GM23338 (cell line): Measurements from ENCODE around the gene PRUNE1. TPM values are rescaled to one million over a fixed set of nuclear protein-coding genes. Genes with fewer than 3 reads are reported as not detected.

Experiments
- ATAC-seq: fragments of 200-7000 bp; cut with Tn5 transposase; 3 replicates; pipeline ENCODE4 v1.9.1; 2020
- DNase-seq: peaks from one replicate; pipeline ENCODE4 v3.0.0-alpha.2; 2015; ENCODE audit warnings: low spot score
- H2AFZ ChIP-seq: fragments of 200-600 bp; sonication (generic); 2 replicates; pipeline ENCODE4 v1.8.0; 2016; ENCODE audit warnings: antibody characterized with exemption, mild to moderate bottlenecking, moderate library complexity
- H3F3A ChIP-seq: fragments of 200-600 bp; sonication (generic); replicated peaks from 2 replicates; pipeline ENCODE4 v1.8.0; 2017; ENCODE audit warnings: antibody characterized with exemption, mixed run types, low read depth
- H3K27ac ChIP-seq: fragments of 200-600 bp; sonication (generic); 2 replicates; pipeline ENCODE4 v1.6.1; 2016; ENCODE audit warnings: low read depth
- H3K27me3 ChIP-seq: fragments of 200-600 bp; sonication (generic); 2 replicates; pipeline ENCODE4 v1.8.0; 2016; ENCODE audit warnings: mild to moderate bottlenecking, mixed run types, moderate library complexity; ENCODE audit not compliant: insufficient read depth
- H3K36me3 ChIP-seq: fragments of 200-600 bp; sonication (generic); 2 replicates; pipeline ENCODE4 v1.8.0; 2016; ENCODE audit warnings: mild to moderate bottlenecking; ENCODE audit not compliant: insufficient read depth
- H3K4me1 ChIP-seq: fragments of 200-600 bp; sonication (generic); 2 replicates; pipeline ENCODE4 v1.8.0; 2016; ENCODE audit warnings: mild to moderate bottlenecking, moderate library complexity; ENCODE audit not compliant: insufficient read depth
- H3K4me2 ChIP-seq: fragments of 200-600 bp; sonication (generic); 2 replicates; pipeline ENCODE4 v1.7.1; 2017; ENCODE audit warnings: mixed run types
- H3K4me3 ChIP-seq: fragments of 200-600 bp; sonication (generic); 2 replicates; pipeline ENCODE4 v1.6.1; 2016; ENCODE audit warnings: mixed run types
- H3K79me2 ChIP-seq: fragments of 200-600 bp; sonication (generic); replicated peaks from 2 replicates; pipeline ENCODE4 v1.8.0; 2017; ENCODE audit warnings: mild to moderate bottlenecking; ENCODE audit not compliant: insufficient read depth
- H3K9me2 ChIP-seq: fragments of 200-600 bp; sonication (generic); 2 replicates; pipeline ENCODE4 v1.8.0; 2017; ENCODE audit not compliant: insufficient read depth
- H4K20me1 ChIP-seq: fragments of 200-600 bp; sonication (generic); replicated peaks from 2 replicates; pipeline ENCODE4 v1.8.0; 2017; ENCODE audit warnings: mild to moderate bottlenecking; ENCODE audit not compliant: insufficient read depth
- H3K27ac Mint-ChIP-seq: 2 replicates; pipeline ENCODE4 v1.8.0; 2020; ENCODE audit warnings: inconsistent platforms, mild to moderate bottlenecking, moderate library complexity, mixed read lengths
- H3K27me3 Mint-ChIP-seq: 3 replicates; pipeline ENCODE4 v1.8.0; 2022; ENCODE audit warnings: low read depth, mild to moderate bottlenecking, moderate library complexity, mixed read lengths, inconsistent platforms; ENCODE audit not compliant: insufficient read depth, poor library complexity
- H3K36me3 Mint-ChIP-seq: 3 replicates; pipeline ENCODE4 v1.8.0; 2021; ENCODE audit warnings: low read depth, mild to moderate bottlenecking, inconsistent platforms, moderate library complexity, mixed read lengths
- H3K4me1 Mint-ChIP-seq: 3 replicates; pipeline ENCODE4 v1.8.0; 2020; ENCODE audit warnings: mild to moderate bottlenecking, inconsistent platforms, mixed read lengths
- H3K4me3 Mint-ChIP-seq: 3 replicates; pipeline ENCODE4 v1.8.0; 2021; ENCODE audit warnings: moderate library complexity, mild to moderate bottlenecking, inconsistent platforms, mixed read lengths
- H3K9me3 Mint-ChIP-seq: 3 replicates; pipeline ENCODE4 v1.8.0; 2020; ENCODE audit warnings: moderate library complexity, mild to moderate bottlenecking, inconsistent platforms, mixed read lengths
- CREB1 ChIP-seq: fragments of 250-450 bp; sonication (Bioruptor Pico); IDR thresholded peaks from 2 replicates; pipeline ENCODE4 v1.5.0; 2020; ENCODE audit warnings: low read depth, mild to moderate bottlenecking, moderate library complexity
- JUNB ChIP-seq: IDR thresholded peaks from one replicate; pipeline ENCODE4 v1.6.1; 2016; ENCODE audit warnings: antibody characterized with exemption; ENCODE audit not compliant: unreplicated experiment
- POLR2AphosphoS5 ChIP-seq: IDR thresholded peaks from 2 replicates; pipeline ENCODE4 v1.6.1; 2016; ENCODE audit warnings: antibody characterized with exemption, low read depth
- STAT1 ChIP-seq: IDR thresholded peaks from one replicate; pipeline ENCODE4 v1.6.1; 2016; ENCODE audit warnings: antibody characterized with exemption; ENCODE audit not compliant: unreplicated experiment
- ZNF114 ChIP-seq: fragments of 250-450 bp; sonication (Bioruptor Pico); IDR thresholded peaks from 2 replicates; pipeline ENCODE4 v1.5.0; 2020; ENCODE audit warnings: mild to moderate bottlenecking, moderate library complexity
- polyA plus RNA-seq: library from polyadenylated mRNA; unstranded; fragments of >200 nt; fragmentation: Nextera tagmentation; extraction: Ambion mirVana; gene quantifications from 2 replicates; pipeline ENCODE4 v1.2.1, GENCODE V29; 2016
- total RNA-seq: library from RNA; depleted of rRNA; stranded (reverse); fragments of >200 nt; shearing (Covaris generic); gene quantifications from 2 replicates; pipeline ENCODE4 v1.2.3, GENCODE V29; 2014
- TF ChIP-seq, protein P1 (sequence below), 2 experiments: fragments of 200-600 bp in 1 of 2; sonication (generic) in 1 of 2; conservative IDR thresholded peaks; 2 replicates each; pipeline versions ENCODE4 v1.5.1 to v1.6.1; 2016 to 2017; ENCODE audit warnings: antibody characterized with exemption in 2 of 2, low read depth in 2 of 2, mild to moderate bottlenecking in 2 of 2, moderate library complexity in 1 of 2
- TF ChIP-seq, protein P2 (sequence below): IDR thresholded peaks from 2 replicates; pipeline ENCODE4 v1.6.1; 2016; ENCODE audit warnings: antibody characterized with exemption

Gene PRUNE1
- total and polyA plus RNA-seq, 2 experiments from 2014 or later, result 14.7 to 33.2 TPM

DNA sequence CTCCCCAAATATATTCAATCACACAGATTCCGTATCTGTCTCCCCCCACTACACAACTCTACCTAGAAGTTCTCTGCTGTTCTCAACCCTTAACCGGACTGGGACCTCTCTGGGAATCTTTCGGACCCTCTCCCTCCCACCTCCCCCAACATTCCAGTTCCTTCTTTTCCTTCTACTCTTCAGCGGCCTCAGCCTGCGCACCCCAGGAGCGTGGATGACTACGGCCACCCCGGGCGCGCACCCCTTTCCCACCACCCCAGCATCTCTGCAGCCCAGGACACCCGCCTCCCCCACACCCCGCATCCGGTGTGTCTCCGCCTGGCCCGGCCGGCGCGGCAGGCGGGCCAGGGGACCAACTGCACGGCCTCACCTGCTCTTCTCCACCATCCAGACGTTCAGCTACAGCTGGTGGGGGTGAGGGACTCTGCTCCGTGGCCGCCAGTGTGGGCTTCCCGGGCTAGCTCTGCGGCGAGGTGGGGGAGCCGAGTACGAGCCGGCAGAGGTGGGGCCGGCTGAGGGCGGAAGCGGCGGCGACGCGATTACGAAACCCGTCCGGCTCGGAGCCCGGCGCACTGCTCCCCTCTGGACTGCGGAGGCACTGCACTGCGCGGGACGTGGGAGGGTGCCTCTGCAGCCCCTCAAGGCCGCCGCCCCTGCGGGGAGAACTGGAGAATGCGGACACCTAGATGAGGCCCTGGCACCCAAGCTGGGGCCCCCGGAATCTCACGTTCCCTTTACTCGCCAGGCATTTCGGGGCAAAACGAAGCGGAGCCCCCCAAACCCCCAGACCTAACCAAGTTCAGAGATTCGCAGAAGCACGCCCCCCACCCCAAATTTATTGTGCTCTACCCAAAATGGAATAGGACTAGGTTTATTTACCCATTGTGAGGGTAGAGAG is 51.1 kb downstream of the PRUNE1 start, which contains the start of gene CDC42SE1:
Gene CDC42SE1 (minus strand): TSS at position 514 of the 898 bp plus-strand sequence. CDS start 3,892 bp downstream, outside the sequence.
- DNase-seq (peak; percentile 93), ATAC-seq (peak; percentile 90)
- peaks cover 43% of the 10 kb centered on the region for H3K4me1 Mint-ChIP-seq
- peaks cover 20% of the 10 kb centered on the region; the same call in 1 of the 2 replicates for H3F3A ChIP-seq
- peak within 1 kb of the TSS; percentile 86 for H3K27ac ChIP-seq
- peak within 1 kb of the TSS; percentile 90 for H3K4me3 Mint-ChIP-seq
- no peaks in the 10 kb centered on the region for H3K9me2 ChIP-seq
- H3K27me3 Mint-ChIP-seq, result peaks cover 18% of the 10 kb centered on the region
- H3K9me3 Mint-ChIP-seq, result no peaks in the 10 kb centered on the region; the same call in 2 of the 3 replicates
- peaks cover 84% of the 10 kb centered on the region for H3K79me2 ChIP-seq
- TF ChIP-seq POLR2AphosphoS5 (peak; percentile 94), STAT1 (no peak), CREB1 (peak; percentile 22; the same call in 1 of the 2 replicates), ZNF114 (CRISPR knock-in tag) (no peak)
- TF ChIP-seq, protein P1, sequence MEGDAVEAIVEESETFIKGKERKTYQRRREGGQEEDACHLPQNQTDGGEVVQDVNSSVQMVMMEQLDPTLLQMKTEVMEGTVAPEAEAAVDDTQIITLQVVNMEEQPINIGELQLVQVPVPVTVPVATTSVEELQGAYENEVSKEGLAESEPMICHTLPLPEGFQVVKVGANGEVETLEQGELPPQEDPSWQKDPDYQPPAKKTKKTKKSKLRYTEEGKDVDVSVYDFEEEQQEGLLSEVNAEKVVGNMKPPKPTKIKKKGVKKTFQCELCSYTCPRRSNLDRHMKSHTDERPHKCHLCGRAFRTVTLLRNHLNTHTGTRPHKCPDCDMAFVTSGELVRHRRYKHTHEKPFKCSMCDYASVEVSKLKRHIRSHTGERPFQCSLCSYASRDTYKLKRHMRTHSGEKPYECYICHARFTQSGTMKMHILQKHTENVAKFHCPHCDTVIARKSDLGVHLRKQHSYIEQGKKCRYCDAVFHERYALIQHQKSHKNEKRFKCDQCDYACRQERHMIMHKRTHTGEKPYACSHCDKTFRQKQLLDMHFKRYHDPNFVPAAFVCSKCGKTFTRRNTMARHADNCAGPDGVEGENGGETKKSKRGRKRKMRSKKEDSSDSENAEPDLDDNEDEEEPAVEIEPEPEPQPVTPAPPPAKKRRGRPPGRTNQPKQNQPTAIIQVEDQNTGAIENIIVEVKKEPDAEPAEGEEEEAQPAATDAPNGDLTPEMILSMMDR (conservative IDR thresholded peaks at IDR 0.05; ENCODE audit: low read depth in 2 of 2), result peak; percentile 46 to 60
- TF ChIP-seq, protein P2, sequence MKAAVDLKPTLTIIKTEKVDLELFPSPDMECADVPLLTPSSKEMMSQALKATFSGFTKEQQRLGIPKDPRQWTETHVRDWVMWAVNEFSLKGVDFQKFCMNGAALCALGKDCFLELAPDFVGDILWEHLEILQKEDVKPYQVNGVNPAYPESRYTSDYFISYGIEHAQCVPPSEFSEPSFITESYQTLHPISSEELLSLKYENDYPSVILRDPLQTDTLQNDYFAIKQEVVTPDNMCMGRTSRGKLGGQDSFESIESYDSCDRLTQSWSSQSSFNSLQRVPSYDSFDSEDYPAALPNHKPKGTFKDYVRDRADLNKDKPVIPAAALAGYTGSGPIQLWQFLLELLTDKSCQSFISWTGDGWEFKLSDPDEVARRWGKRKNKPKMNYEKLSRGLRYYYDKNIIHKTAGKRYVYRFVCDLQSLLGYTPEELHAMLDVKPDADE, result peak; percentile 39; the same call in 1 of the 2 replicates
- peak within 1 kb of the TSS; percentile 87 for H3K4me2 ChIP-seq
- peaks cover 46% of the 10 kb centered on the region for H3K36me3 Mint-ChIP-seq
- H3K36me3 ChIP-seq, result peaks cover 16% of the 10 kb centered on the region
- peaks cover 29% of the 10 kb centered on the region for H3K4me1 ChIP-seq
- H3K27ac Mint-ChIP-seq, result peak within 1 kb of the TSS; percentile 93
- H4K20me1 ChIP-seq, result peaks cover 25% of the 10 kb centered on the region
- peak within 1 kb of the TSS; percentile 72; the same call in 1 of the 2 replicates for H2AFZ ChIP-seq
- peak within 1 kb of the TSS; percentile 72 for H3K4me3 ChIP-seq
- no peaks in the 10 kb centered on the region for H3K27me3 ChIP-seq

GRCh38 chr1:151060007-151060656 is 51.9 kb downstream of the PRUNE1 start, which contains the start of gene MLLT11:
MLLT11 (plus strand) TSS chr1:151060397; CDS start chr1:151067225, 6,828 bp downstream.
- H3K36me3 Mint-ChIP-seq, result peaks cover 39% of the 10 kb centered on the region
- peak within 1 kb of the TSS; percentile 72 for H3K4me3 ChIP-seq
- H3K4me1 Mint-ChIP-seq, result peaks cover 48% of the 10 kb centered on the region
- H3K4me1 ChIP-seq, result peaks cover 29% of the 10 kb centered on the region
- H3K4me3 Mint-ChIP-seq, result peak within 1 kb of the TSS; percentile 90
- H3K9me3 Mint-ChIP-seq, result no peaks in the 10 kb centered on the region
- no peaks in the 10 kb centered on the region for H3K27me3 ChIP-seq
- H3K36me3 ChIP-seq, result peaks cover 8% of the 10 kb centered on the region
- H2AFZ ChIP-seq, result peak within 1 kb of the TSS; percentile 72; the same call in 1 of the 2 replicates
- H3K79me2 ChIP-seq, result peaks cover 87% of the 10 kb centered on the region
- peaks cover 19% of the 10 kb centered on the region for H4K20me1 ChIP-seq
- peak within 1 kb of the TSS; percentile 93 for H3K27ac Mint-ChIP-seq
- peak; percentile 94 for DNase-seq
- peaks cover 17% of the 10 kb centered on the region; the same call in 1 of the 2 replicates for H3F3A ChIP-seq
- H3K4me2 ChIP-seq, result peak within 1 kb of the TSS; percentile 87
- peaks cover 19% of the 10 kb centered on the region for H3K27me3 Mint-ChIP-seq
- ATAC-seq, result peak; percentile 68
- H3K9me2 ChIP-seq, result no peaks in the 10 kb centered on the region
- peak within 1 kb of the TSS; percentile 86 for H3K27ac ChIP-seq
- no peak for TF ChIP-seq JUNB
- TF ChIP-seq, protein P2, result 0 out of 2 replicates have a peak, but pooled peaks have one; percentile 32
- peak; percentile 79 for TF ChIP-seq POLR2AphosphoS5
- no peak for TF ChIP-seq CREB1
